Measurements from ENCODE around the gene PLD6.

PLD6 gene

GRCh38 chr17:17226451-17227265, 20.5 kb upstream of the PLD6 start:
- DNase-seq: no peak

DNA sequence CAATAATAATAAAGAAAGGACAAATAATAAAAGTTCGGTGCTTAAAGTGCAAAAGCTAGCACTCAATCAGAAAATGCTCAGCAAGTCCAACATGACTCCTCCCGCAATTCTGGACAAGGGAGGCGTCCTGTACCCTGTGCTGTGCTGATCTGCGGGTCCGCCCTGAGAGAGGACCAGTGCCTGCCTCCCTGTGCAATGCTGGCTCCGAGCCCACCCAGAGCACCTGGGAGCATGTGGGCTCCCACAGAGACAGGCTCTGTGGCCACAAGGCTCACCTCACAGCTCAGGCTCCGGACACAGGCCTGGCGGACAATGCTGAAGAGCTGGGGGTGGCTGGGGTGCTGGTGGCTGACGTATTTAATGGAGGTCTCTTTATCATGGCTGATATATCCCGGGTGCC, 19.8 kb upstream of the PLD6 start:
- DNase-seq: no peak

GRCh38 chr17:17224137-17224536, 18.0 kb upstream of the PLD6 start:
- no peak for DNase-seq

DNA sequence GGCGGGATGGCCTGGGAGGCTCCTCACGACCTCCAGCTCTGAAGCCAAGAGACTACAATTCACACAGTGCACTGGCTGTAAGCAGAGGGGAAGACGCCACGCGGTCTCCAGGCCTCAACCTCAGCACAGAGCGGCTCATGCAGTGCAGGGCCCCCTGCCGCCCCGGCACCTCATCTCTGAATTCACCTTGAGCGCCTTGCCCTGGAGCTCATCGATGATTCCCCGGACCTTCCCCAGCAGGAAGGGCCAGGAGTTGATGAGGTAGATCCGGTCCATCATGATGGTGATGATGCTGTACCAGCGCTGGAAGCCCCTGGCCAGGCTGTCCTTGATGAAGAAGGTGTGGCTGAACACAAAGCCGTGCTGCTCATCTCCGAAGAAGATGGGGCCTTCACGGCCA, 17.6 kb upstream of the PLD6 start:
- no peak for DNase-seq

DNA sequence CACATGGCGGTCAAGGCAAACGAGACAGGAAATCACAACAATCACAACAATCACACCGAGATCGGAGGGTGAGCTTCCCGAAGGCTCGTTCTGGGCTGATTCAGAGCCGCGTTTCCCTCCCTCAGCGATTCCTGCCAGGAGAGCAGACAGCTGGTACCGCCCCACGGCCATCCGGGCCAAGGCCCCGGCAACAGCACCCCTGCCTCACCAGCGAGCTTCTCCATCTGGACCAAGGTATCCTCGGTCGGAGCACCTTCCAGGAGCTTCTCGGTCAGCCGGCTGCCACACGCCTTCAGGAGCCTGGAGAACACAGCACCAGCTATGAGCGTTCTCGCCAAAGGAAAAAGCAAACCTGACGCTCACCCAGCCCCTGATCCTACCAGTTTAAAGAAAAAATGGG, 15.2 kb upstream of the PLD6 start:
- DNase-seq: no peak

DNA sequence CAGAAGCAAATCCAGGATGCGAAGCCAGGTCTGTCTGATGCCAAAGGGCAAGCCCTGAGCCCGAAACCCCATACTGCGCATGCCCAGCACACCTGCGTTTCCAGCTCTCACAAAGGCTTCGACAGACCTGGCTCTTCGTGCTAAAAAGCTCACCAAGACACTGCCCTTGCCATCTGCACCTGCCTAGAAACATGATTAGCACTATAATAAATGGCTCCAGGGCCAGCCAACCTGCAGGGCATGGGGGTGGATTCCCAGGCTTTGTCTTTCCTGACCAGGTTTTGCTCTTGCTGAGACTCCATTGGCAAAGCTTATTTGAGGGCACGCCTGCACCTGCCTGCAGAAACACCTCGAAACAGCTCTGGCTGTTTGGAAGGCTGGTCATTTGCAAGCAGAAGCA, 14.4 kb upstream of the PLD6 start:
- no peak for DNase-seq

- no peak for DNase-seq
These were observed 11.9 kb upstream of the PLD6 start for GRCh38 chr17:17217995-17218394.

GRCh38 chr17:17216776-17217175, 10.6 kb upstream of the PLD6 start:
- DNase-seq: no peak

DNA sequence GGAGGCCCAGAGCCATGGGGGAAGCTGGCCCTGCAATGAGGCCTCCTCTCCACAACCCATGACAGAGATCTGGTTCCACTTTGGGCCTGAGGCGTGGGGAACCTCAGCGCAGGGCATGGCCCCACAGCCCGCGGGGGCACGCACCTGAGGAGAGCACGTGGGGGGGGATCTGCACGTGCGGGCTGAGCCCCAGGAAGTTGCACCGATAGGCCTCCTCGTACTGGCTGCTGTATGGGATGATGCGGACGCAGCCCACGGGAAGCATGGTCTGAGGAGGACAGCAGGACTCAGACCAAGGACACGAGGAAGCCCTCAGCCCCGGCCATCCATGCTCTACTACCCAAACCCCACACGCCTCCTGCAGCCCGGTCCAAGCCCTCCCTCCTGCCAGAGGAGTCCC, 10.1 kb upstream of the PLD6 start:
- DNase-seq: no peak

GRCh38 chr17:17215575-17215974, 9.4 kb upstream of the PLD6 start:
- no peak for DNase-seq

DNA sequence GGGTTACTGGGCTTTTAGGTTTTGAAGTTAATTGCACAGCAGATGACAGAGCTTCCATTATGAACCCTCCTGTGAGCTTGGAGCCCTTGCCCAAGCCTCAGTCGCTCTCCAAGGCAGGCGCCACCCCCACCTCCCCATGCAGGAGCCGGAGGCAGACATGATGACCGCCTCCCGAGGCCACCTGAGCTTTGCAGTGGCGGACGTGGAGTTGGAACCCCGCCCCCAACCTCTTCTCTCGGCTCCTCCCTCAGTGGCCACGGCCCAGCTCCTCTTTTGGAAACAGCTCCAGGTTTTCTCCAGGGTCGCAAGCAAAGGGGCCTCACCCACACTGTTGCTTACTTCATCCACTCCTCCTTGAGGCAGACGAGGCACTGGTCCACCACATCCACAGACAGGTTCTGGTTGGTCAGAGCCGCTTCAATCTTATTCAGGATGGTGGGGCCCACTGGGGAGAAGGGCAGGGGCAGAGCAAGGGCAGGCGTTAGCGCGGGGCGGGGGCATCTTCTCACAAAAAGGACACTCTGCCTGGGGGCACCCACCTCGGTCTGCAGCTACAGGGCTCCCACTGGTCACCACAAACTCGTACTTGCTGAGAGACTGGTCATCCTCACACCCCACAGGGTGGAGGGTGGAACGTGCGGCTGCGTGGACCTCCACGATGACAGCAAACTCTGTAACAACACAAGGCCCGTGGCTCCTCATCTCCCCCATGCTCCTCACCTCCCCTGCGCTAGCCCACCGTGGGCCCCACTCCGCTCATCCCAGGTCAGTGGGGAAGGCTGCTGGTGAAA, 8.7 kb upstream of the PLD6 start:
- no peak for DNase-seq

GRCh38 chr17:17213775-17214174, 7.6 kb upstream of the PLD6 start:
- no peak for DNase-seq

GRCh38 chr17:17207998-17208397, 1.9 kb upstream of the PLD6 start:
- DNase-seq: no peak

- DNase-seq: no peak
These were observed 791 bp upstream of the PLD6 start for GRCh38 chr17:17206913-17207335.

- DNase-seq: peak; percentile 72
These were observed 587 bp downstream of the PLD6 start for GRCh38 chr17:17205368-17206123.

- DNase-seq: no peak
These were observed 1.4 kb downstream of the PLD6 start for GRCh38 chr17:17204635-17205231.

DNA sequence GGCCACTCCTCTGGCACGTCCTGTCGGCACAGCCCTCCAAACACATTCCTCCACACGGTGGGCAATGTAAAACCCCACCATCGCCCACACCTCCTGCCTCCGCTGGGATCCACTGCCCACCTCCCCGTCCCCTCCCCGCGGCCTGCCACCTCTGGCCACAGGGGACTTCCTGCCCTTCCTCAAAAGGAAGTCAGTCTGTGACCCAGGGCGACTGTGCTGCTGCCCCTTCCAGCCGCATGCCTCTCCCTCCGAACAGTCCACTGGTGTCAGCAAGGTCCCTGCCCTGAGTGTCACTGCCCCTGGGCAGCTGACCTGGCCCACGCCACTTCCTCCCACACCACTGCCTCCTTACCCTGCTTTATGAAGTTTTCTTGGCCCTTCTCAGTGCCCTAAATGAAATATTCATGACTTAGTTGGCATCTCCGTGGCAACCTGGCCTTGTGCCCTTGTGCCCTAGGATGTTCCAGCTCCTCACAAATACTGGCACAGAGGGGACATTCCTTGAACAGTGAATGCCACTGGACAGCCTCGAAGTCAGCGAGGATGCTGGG, 2.0 kb downstream of the PLD6 start:
- no peak for DNase-seq

GRCh38 chr17:17203173-17203730, 2.9 kb downstream of the PLD6 start:
- no peak for DNase-seq

DNA sequence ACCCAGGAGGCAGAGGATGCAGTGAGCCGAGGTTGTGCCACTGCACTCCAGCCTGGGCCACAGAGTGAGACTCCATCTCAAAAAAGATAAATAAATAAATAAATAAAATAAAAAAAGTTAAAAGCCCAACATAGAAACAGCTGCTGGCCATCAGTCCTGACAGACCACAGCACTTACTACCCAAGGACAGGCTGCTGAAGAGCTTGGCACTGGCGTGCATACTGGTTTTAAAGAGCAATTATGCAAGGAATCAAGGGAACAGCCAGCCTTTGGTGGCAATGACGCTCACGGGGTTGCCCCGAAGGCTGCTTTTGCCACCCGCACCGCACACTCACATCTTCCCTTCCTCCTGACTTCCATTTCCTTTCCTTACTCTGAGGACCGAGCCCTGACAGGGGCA, 4.2 kb downstream of the PLD6 start:
- DNase-seq: no peak

GRCh38 chr17:17201271-17201670, 4.9 kb downstream of the PLD6 start:
- no peak for DNase-seq

DNA sequence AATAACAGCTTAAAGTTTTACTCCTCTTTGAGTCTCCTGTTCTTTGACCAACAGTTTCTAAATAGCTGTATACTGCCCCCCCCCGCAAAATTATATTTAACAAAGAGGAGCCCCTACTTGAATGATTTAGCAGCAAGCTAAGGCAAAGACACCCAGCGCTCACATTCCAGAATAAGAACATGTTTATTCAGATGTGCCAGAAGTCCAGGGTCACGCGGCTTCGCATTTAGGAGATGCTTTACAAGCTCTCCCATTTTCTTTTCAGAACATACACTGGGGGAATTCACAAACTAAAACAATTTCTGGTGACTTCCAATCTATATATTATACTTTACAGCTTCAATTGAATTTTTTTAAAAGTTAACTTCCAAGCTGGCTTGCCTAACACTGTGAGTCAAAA, 5.3 kb downstream of the PLD6 start:
- DNase-seq: no peak

- DNase-seq: no peak
These were observed 5.8 kb downstream of the PLD6 start for GRCh38 chr17:17200311-17200710.

- DNase-seq: no peak
These were observed 7.9 kb downstream of the PLD6 start for GRCh38 chr17:17198281-17198680.

Data from stimulated activated CD4-positive, alpha-beta T cell treated with anti-CD3 and anti-CD28 coated beads, Interleukin-4, amount 100 ng/mL, for 1 hour (primary cell).